ENCODE results near the gene TP53.

- no peak for TF ChIP-seq CTCF (IDR thresholded peaks at IDR 0.05)
- TF ChIP-seq POLR2AphosphoS5 (IDR thresholded peaks at IDR 0.05; ENCODE audit: insufficient read depth in 1 of 2, low read depth in 1 of 2), result no peak
- no peak for TF ChIP-seq POLR2A (IDR thresholded peaks at IDR 0.05)
Observed at GRCh38 chr17:7703584-7704479, 16.5 kb upstream of the TP53 start.

Measured in vagina (tissue), 2 donors.